HepG2 (cell line): ENCODE data around the gene ERCC6. TPM values are rescaled to one million over a fixed set of nuclear protein-coding genes. Genes with fewer than 3 reads are reported as not detected.

Source experiments
- AGO2 ChIP-seq: fragments of 200-400 bp; formaldehyde crosslinking; optimal IDR thresholded peaks from 2 replicates; pipeline ENCODE3; 2017; ENCODE audit warnings: mild to moderate bottlenecking, low read depth, low read length, moderate library complexity
- CBX5 ChIP-seq: sonication (generic); formaldehyde crosslinking; IDR thresholded peaks from 2 replicates; pipeline ENCODE4 v1.4.0; 2020; ENCODE audit warnings: missing genetic modification reagents, borderline replicate concordance
- CEBPG ChIP-seq: IDR thresholded peaks from 2 replicates; pipeline ENCODE4 v1.6.1; 2016
- EZH2 ChIP-seq: conservative IDR thresholded peaks from 2 replicates; pipeline ENCODE4 v1.6.1; 2012; ENCODE audit warnings: mild to moderate bottlenecking, low read depth, low read length, moderate library complexity
- FOXC1 ChIP-seq: sonication (generic); formaldehyde crosslinking; IDR thresholded peaks from 2 replicates; pipeline ENCODE4 v1.8.0; 2022; ENCODE audit warnings: mild to moderate bottlenecking, missing genetic modification reagents, borderline replicate concordance
- KDM4B ChIP-seq: sonication (generic); formaldehyde crosslinking; IDR thresholded peaks from 2 replicates; pipeline ENCODE4 v1.4.0; 2020; ENCODE audit warnings: missing genetic modification reagents
- MED13 ChIP-seq: sonication (generic); formaldehyde crosslinking; IDR thresholded peaks from 2 replicates; pipeline ENCODE4 v1.5.0; 2020; ENCODE audit warnings: missing genetic modification reagents
- NCOA2 ChIP-seq: sonication (generic); formaldehyde crosslinking; IDR thresholded peaks from 2 replicates; pipeline ENCODE4 v1.8.0; 2022; ENCODE audit warnings: inconsistent platforms
- NFYC ChIP-seq: IDR thresholded peaks from 2 replicates; pipeline ENCODE4 v1.6.1; 2016; ENCODE audit warnings: missing genetic modification reagents, missing compliant biosample characterization
- RELA ChIP-seq: sonication (generic); formaldehyde crosslinking; IDR thresholded peaks from 2 replicates; pipeline ENCODE4 v1.4.0; 2020; ENCODE audit warnings: missing genetic modification reagents
- RXRB ChIP-seq: IDR thresholded peaks from 2 replicates; pipeline ENCODE4 v1.6.1; 2016; ENCODE audit warnings: borderline replicate concordance, missing genetic modification reagents, missing compliant biosample characterization
- SMC3 ChIP-seq: IDR thresholded peaks from 2 replicates; pipeline ENCODE4 v1.6.1; 2011; ENCODE audit warnings: low read length, improper control_type of control experiment
- TBX3 ChIP-seq: fragments of 450-650 bp; IDR thresholded peaks from 2 replicates; pipeline ENCODE4 v1.6.1; 2017; ENCODE audit warnings: antibody characterized with exemption, mild to moderate bottlenecking, inconsistent platforms, borderline replicate concordance
- TP53 ChIP-seq: sonication (generic); formaldehyde crosslinking; conservative IDR thresholded peaks from 2 replicates; pipeline ENCODE4 v1.4.0; 2020; ENCODE audit warnings: missing genetic modification reagents
- ZBTB3 ChIP-seq: sonication (generic); formaldehyde crosslinking; IDR thresholded peaks from 2 replicates; pipeline ENCODE4 v1.4.0; 2020; ENCODE audit warnings: low read depth, mild to moderate bottlenecking, moderate library complexity, missing genetic modification reagents, borderline replicate concordance
- ZFP1 ChIP-seq: IDR thresholded peaks from 2 replicates; pipeline ENCODE4 v1.6.1; 2016
- ZFP90 ChIP-seq: sonication (generic); formaldehyde crosslinking; IDR thresholded peaks from 2 replicates; pipeline ENCODE4 v1.8.0; 2022; ENCODE audit warnings: missing genetic modification reagents, mild to moderate bottlenecking, inconsistent platforms, borderline replicate concordance
- ZNF17 ChIP-seq: sonication (generic); formaldehyde crosslinking; IDR thresholded peaks from 2 replicates; pipeline ENCODE4 v1.5.0; 2020; ENCODE audit warnings: mild to moderate bottlenecking, missing genetic modification reagents
- ZNF326 ChIP-seq: sonication (generic); formaldehyde crosslinking; IDR thresholded peaks from 2 replicates; pipeline ENCODE4 v1.4.0; 2020; ENCODE audit warnings: missing genetic modification reagents, borderline replicate concordance
- ZNF343 ChIP-seq: sonication (generic); formaldehyde crosslinking; IDR thresholded peaks from 2 replicates; pipeline ENCODE4 v1.4.0; 2020; ENCODE audit warnings: mild to moderate bottlenecking, missing genetic modification reagents
- ZNF446 ChIP-seq: sonication (generic); formaldehyde crosslinking; IDR thresholded peaks from 2 replicates; pipeline ENCODE4 v1.5.0; 2020; ENCODE audit warnings: mild to moderate bottlenecking, missing genetic modification reagents
- ZNF761 ChIP-seq: sonication (generic); formaldehyde crosslinking; conservative IDR thresholded peaks from 2 replicates; pipeline ENCODE4 v1.4.0; 2020; ENCODE audit warnings: mild to moderate bottlenecking, missing genetic modification reagents
- ZNF773 ChIP-seq: sonication (generic); formaldehyde crosslinking; IDR thresholded peaks from 2 replicates; pipeline ENCODE4 v1.4.0; 2020; ENCODE audit warnings: missing genetic modification reagents, borderline replicate concordance
- ZNF790 ChIP-seq: sonication (generic); formaldehyde crosslinking; IDR thresholded peaks from 2 replicates; pipeline ENCODE4 v1.8.0; 2022; ENCODE audit warnings: missing genetic modification reagents, mild to moderate bottlenecking, borderline replicate concordance
- ZSCAN12 ChIP-seq: sonication (generic); formaldehyde crosslinking; IDR thresholded peaks from 2 replicates; pipeline ENCODE4 v1.9.0; 2021; ENCODE audit warnings: mild to moderate bottlenecking, missing genetic modification reagents
- polyA plus RNA-seq, 8 experiments: library from polyadenylated mRNA; depleted of rRNA in 3 of 8; stranded (reverse) in 7 of 8; unstranded in 1 of 8; fragments of >200 nt; fragmentation: Illumina TruSeq in 4 of 8; extraction: Trizol in 4 of 8; gene quantifications; 2 replicates each; pipeline versions ENCODE4 v1.2.1 to v1.2.3, GENCODE V29; 2011 to 2016; ENCODE audit warnings: low read depth in 4 of 8, missing spikeins in 1 of 8, mixed read lengths in 1 of 8; ENCODE audit not compliant: insufficient read depth in 1 of 8
- total RNA-seq, 5 experiments: library from RNA; depleted of rRNA; stranded (reverse); fragments of >200 nt; fragmentation: Illumina TruSeq; extraction: Trizol; gene quantifications; 2 replicates each; pipeline ENCODE4 v1.2.3, GENCODE V29; 2016; ENCODE audit warnings: low read depth in 1 of 5
- TF ChIP-seq, protein P1 (sequence below): IDR thresholded peaks from 2 replicates; pipeline ENCODE4 v1.6.1; 2012; ENCODE audit warnings: low read length, improper control_type of control experiment
- TF ChIP-seq, protein P2 (sequence below): sonication (generic); formaldehyde crosslinking; IDR thresholded peaks from 2 replicates; pipeline ENCODE4 v1.4.0; 2020; ENCODE audit warnings: missing genetic modification reagents

Gene ERCC6
- total and polyA plus RNA-seq, 2 of the 13 experiments (the other 11 are each of a cell fraction or from before 2014, with no cell fraction given), result 5.1 to 9.8 TPM

DNA sequence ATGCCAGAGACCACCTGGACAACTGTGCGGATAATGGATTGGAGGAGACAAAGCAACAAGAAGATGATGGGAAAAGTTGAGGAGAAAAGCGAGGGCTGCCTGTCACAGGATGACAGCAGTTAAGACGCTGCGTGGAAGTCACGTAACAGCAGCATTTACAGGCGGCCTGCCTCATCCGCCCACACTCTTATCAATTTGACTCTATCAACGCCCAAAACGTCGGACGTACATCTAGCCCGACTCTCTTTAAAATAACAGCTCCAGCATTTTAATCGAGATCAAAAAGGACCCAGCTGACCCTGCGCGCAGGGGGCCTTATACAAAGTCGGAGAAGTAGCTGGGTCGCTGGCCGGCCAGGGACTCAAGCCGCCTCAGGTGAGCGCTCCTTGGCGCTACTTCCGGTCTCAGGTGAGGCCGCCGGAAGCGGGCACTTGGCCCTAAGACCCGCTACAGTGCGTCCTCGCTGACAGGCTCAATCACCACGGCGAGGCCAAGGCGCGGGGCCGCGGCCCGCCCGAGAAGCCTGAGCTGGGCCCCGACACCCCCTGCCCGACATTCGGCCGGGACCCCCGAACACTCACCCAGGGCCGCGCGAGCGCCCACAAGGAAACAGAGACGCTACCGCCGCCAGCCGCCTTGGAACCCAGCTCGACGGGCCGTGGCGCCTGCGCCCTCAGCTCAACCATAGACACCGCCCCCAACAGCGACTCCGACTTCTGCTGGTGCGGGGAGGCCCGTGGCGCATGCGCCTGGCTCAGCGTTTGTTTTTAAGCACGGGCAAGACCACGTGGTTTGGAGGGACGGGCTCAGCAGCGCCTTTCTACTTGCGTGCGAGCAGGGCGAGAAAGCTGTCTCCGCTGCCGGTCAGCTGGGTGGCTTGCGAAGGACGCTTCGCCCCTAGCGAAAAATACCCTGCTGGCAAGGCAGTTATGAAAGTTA is at the start of gene ERCC6 (continued):
- TF ChIP-seq RXRB (CRISPR knock-in tag), result no peak; the same call in 1 of the 2 replicates
- peak; percentile 41 for TF ChIP-seq AGO2
- peak; percentile 89; the same call in 1 of the 2 replicates for TF ChIP-seq ZSCAN12 (CRISPR knock-in tag)
- no peak for TF ChIP-seq ZNF326 (CRISPR knock-in tag)
- TF ChIP-seq ZNF17 (CRISPR knock-in tag), result no peak
- peak; percentile 87 for TF ChIP-seq ZFP90 (CRISPR knock-in tag)
- TF ChIP-seq KDM4B (CRISPR knock-in tag), result no peak
- TF ChIP-seq MED13 (CRISPR knock-in tag), result peak; percentile 65; the same call in 1 of the 2 replicates
- no peak for TF ChIP-seq CBX5 (CRISPR knock-in tag)
- TF ChIP-seq ZNF790, result no peak
- TF ChIP-seq, protein P1, sequence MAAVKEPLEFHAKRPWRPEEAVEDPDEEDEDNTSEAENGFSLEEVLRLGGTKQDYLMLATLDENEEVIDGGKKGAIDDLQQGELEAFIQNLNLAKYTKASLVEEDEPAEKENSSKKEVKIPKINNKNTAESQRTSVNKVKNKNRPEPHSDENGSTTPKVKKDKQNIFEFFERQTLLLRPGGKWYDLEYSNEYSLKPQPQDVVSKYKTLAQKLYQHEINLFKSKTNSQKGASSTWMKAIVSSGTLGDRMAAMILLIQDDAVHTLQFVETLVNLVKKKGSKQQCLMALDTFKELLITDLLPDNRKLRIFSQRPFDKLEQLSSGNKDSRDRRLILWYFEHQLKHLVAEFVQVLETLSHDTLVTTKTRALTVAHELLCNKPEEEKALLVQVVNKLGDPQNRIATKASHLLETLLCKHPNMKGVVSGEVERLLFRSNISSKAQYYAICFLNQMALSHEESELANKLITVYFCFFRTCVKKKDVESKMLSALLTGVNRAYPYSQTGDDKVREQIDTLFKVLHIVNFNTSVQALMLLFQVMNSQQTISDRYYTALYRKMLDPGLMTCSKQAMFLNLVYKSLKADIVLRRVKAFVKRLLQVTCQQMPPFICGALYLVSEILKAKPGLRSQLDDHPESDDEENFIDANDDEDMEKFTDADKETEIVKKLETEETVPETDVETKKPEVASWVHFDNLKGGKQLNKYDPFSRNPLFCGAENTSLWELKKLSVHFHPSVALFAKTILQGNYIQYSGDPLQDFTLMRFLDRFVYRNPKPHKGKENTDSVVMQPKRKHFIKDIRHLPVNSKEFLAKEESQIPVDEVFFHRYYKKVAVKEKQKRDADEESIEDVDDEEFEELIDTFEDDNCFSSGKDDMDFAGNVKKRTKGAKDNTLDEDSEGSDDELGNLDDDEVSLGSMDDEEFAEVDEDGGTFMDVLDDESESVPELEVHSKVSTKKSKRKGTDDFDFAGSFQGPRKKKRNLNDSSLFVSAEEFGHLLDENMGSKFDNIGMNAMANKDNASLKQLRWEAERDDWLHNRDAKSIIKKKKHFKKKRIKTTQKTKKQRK, result no peak
- no peak for TF ChIP-seq RELA (CRISPR knock-in tag)
- no peak for TF ChIP-seq TBX3
- TF ChIP-seq CEBPG (CRISPR knock-in tag), result no peak
- 0 out of 2 replicates have a peak, but pooled peaks have one; percentile 9 for TF ChIP-seq ZNF343 (CRISPR knock-in tag)
- TF ChIP-seq, protein P2, sequence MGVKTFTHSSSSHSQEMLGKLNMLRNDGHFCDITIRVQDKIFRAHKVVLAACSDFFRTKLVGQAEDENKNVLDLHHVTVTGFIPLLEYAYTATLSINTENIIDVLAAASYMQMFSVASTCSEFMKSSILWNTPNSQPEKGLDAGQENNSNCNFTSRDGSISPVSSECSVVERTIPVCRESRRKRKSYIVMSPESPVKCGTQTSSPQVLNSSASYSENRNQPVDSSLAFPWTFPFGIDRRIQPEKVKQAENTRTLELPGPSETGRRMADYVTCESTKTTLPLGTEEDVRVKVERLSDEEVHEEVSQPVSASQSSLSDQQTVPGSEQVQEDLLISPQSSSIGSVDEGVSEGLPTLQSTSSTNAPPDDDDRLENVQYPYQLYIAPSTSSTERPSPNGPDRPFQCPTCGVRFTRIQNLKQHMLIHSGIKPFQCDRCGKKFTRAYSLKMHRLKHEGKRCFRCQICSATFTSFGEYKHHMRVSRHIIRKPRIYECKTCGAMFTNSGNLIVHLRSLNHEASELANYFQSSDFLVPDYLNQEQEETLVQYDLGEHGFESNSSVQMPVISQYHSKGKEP, result no peak
- no peak for TF ChIP-seq EZH2
- TF ChIP-seq NFYC (CRISPR knock-in tag), result peak; percentile 28; the same call in 1 of the 2 replicates
- TF ChIP-seq TP53, result peak; percentile 53
- no peak for TF ChIP-seq ZNF446 (CRISPR knock-in tag)
- TF ChIP-seq ZNF773 (CRISPR knock-in tag), result no peak; the same call in 1 of the 2 replicates
- no peak; the same call in 1 of the 2 replicates for TF ChIP-seq FOXC1
- TF ChIP-seq ZBTB3 (CRISPR knock-in tag), result no peak
- TF ChIP-seq ZNF761, result peak; percentile 31; the same call in 1 of the 2 replicates
- no peak for TF ChIP-seq ZFP1 (CRISPR knock-in tag)
- no peak for TF ChIP-seq SMC3
- no peak for TF ChIP-seq NCOA2 (CRISPR knock-in tag)
